Mesenteric fat pad (tissue), 1 donor: ENCODE measurements around the gene SRSF6. TPM values are rescaled to one million over a fixed set of nuclear protein-coding genes. Genes with fewer than 3 reads are reported as not detected.
"Not testable (repeated sequence)": the region's sequence is repeated elsewhere in the genome, so short reads cannot be mapped to it uniquely, and the experiment has no call there.

Experiments
- DNase-seq: peaks from one replicate; pipeline ENCODE4 v3.0.0-alpha.2; 2020; ENCODE audit warnings: low spot score
- long read RNA-seq: library from polyadenylated mRNA; unstranded; transcript quantifications from one replicate; pipeline ENCODE4 v2.0.0, GENCODE V29; 2020
- total RNA-seq: library from RNA; stranded (reverse); fragmentation: NEBNext Ultra II Directional; extraction: Animal tissue kit (Norgen Biotek cat#: 25700); gene quantifications from one replicate; pipeline ENCODE4 v1.2.1, GENCODE V29; 2021
- donor health status: DM: yes; HTN: yes; CAD: no.

The SRSF6 gene
- 99.8 TPM for total RNA-seq
- long read RNA-seq, full-length matches to known transcripts, result 16 of 45 reads
- long read RNA-seq, partial matches to known transcripts, result 2 of 45 reads
- long read RNA-seq, other reads (novel, unspliced or antisense), result 27 of 45 reads

- peak; percentile 98 for DNase-seq
Observed at GRCh38 chr20:43457640-43458421, at the start of gene SRSF6. Gene SRSF6 (plus strand): TSS chr20:43457896. CDS start chr20:43458034, 138 bp downstream.

GRCh38 chr20:43408848-43409576 is 48.7 kb upstream of the SRSF6 start:
- DNase-seq, result no peak

GRCh38 chr20:43409577-43409913 is 48.2 kb upstream of the SRSF6 start:
- no peak for DNase-seq

GRCh38 chr20:43415661-43416430 is 41.9 kb upstream of the SRSF6 start:
- DNase-seq, result peak; percentile 80

DNA sequence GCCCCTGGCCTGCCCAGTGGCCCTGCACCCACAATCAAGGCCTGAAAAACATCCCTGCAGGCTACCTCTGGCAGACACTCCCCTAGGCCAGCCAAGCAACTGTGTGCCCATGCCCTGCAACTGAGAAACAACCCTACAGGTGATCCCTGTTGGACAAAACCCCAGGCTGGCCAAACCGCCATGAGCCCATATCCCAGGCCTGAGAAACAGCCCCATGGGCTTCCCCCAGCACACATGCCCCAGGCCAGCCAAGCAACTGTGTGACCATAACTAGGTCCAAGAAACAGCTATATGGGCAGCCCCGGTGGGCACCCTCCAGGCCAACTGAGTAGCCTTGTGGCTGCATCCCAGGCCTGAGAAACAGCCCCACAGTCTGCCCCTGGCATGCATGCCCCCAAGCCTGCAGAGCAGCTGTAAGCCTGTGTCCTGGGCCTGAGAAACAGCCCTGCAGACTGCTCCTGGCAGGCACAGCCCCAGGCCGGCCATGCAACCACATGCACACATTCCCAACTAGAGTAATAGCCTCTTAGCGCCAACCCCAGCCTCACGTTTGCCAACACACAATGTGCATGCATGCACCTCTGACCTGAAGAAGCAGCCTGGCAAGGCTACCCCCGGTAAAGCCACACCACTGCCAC is 41.0 kb upstream of the SRSF6 start:
- DNase-seq, result peak; percentile 83

GRCh38 chr20:43420192-43420591 is 37.5 kb upstream of the SRSF6 start:
- peak; percentile 30 for DNase-seq

DNA sequence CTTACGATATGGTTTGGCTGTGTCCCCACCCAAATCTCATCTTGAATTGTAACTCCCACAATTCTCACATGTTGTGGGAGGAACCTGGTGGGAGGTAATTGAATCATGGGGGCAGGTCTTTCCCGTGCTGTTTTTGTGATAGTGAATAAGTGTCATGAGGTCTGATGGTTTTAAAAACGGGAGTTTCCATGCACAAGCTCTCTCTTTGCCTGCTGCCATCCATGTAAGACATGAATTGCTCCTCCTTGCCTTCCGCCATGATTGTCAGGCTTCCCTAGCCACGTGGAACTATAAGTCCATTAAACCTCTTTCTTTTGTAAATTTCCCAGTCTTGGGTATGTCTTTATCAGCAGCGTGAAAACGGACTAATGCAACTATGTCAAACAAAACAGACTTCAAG is 36.8 kb upstream of the SRSF6 start:
- DNase-seq, result not testable (repeated sequence)

DNA sequence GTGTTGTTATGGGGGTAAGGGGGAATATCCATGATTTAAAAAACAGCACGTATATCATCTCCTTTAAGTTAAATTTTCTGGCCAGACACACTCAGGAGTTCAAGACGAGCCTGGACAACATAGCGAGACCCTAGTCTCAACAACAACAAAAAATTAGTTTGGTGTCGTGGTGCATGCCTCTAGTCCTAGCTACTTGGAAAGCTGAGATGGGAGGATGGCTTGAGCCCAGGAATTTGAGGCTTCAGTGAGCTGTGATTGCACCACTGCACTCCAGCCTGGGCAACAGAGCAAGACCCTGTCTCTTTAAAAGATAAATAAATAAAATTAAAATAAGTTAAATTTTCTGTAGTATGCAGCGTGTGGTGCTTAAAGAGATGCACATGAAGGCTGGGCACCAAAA is 31.5 kb upstream of the SRSF6 start:
- no peak for DNase-seq

GRCh38 chr20:43430265-43431133 is 27.2 kb upstream of the SRSF6 start:
- DNase-seq, result peak; percentile 47

- no peak for DNase-seq
Observed at GRCh38 chr20:43431134-43431519, 26.6 kb upstream of the SRSF6 start.

GRCh38 chr20:43432498-43432897 is 25.2 kb upstream of the SRSF6 start:
- DNase-seq, result no peak

GRCh38 chr20:43433250-43433854 is 24.3 kb upstream of the SRSF6 start:
- DNase-seq, result no peak

DNA sequence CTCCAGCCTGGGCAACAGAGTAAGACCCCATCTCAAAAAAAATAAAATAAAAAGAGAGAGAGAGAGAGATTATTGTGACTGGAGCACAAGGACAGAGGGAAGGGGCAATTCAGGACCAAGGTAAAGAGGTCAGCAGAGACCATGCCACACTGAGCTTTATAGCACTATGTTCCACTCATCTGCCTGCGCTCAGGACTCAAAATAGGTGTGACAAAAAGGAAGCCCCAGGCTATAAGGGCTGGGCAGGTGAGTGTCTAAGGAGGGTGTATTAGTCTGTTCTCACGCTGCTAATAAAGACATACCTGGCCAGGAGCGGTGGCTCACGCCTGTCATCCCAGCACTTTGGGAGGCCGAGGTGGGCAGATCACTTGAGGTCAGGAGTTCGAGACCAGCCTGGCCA is 23.1 kb upstream of the SRSF6 start:
- DNase-seq, result peak; percentile 39

DNA sequence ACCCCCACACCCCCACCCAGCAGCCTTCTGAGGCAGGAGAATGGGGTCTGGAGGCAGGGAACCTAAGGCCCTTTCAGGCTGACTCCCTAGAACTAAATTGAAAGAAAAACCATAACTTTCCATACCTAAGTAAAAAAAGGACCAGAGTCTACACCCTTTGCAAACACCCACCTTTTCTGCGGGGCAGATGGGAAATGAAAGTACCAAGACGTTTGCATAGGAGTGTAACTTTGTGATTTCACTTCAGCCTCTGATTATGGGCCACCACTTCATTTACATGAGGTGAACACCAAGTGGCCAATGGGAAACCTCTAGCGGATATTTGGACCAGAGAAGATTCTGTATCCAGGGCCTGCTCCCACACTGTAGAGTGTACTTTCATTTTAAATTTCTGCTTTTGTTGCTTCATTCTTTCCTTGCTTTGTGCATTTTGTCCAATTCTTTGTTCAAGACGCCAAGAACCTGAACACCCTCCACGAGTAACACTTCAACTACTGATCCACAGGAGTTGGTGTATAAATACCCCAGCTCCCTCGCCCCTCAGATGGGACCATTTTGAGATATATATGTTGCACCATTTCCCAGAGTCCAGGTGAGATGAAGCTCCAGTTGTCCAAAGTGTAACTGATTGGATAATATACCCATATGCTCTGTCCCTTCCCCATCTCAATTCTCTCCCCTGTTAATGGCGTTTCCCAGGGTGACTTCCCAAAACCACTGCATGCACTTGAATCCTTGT is 18.9 kb upstream of the SRSF6 start:
- no peak for DNase-seq

DNA sequence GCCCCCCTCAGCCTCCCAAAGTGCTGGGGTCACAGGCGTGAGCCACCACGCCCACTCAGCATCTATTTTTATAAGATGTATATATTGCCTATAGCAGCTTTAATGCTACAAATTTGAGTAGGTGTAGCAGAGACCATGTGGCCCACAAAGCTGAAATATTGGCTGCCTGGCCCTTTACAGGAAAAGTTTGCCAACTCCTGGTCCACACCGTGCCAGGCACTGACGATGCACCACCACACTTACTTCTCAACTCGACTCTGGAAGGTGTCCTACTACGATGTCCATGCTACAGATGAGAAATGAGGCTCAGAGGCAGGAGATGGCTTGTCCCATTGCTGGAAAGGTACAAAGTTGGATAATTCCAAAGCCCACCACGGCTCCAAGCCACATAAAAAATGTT is 17.2 kb upstream of the SRSF6 start:
- DNase-seq, result peak; percentile 77

- peak; percentile 37 for DNase-seq
Observed at GRCh38 chr20:43442282-43442880, 15.3 kb upstream of the SRSF6 start.

DNA sequence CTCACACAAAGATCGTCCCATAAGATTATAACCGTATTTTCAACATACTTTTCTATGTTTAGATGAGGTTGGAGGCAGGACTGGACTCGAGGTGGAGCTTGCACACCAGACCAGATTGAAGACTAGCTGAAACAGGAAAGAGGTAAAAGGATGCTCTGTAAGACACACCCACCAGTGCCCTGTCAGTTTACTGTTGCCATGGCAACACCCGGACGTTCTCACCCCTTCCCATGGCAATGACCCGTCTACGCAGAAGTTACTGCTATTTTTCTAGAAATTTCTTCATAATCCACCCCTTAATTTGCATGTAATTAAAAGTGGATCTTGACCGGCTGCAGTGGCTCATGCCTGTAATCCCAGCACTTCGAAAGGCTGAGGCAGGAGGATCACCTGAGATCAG is 13.6 kb upstream of the SRSF6 start:
- DNase-seq, result peak; percentile 60

GRCh38 chr20:43446361-43446879 is 11.3 kb upstream of the SRSF6 start:
- peak; percentile 75 for DNase-seq

GRCh38 chr20:43448431-43448747 is 9.3 kb upstream of the SRSF6 start:
- DNase-seq, result not testable (repeated sequence)
